SK-N-SH (cell line): ENCODE results near the gene LRRC49. TPM values are rescaled to one million over a fixed set of nuclear protein-coding genes. Genes with fewer than 3 reads are reported as not detected.

ENCODE experiments used
- CTCF ChIA-PET: fragments of 300-600, 350-600 bp; formaldehyde crosslinking; extraction: SDS; loops from one replicate; lab custom pipeline; 2021; lab: Yijun Ruan, JAX
- POLR2A ChIA-PET: fragments of 350-600 bp; sonication (Branson Sonifier 250); formaldehyde crosslinking; extraction: SDS; loops from one replicate; lab custom pipeline; 2020; ENCODE audit warnings: antibody characterized with exemption, inconsistent platforms; lab: Yijun Ruan, JAX
- DNase-seq: peaks from one replicate; pipeline ENCODE4 v3.0.0; 2012
- H2AFZ ChIP-seq: fragments of 200-600 bp; sonication (generic); 2 replicates; pipeline ENCODE4 v1.8.1; 2016; ENCODE audit warnings: antibody characterized with exemption, mild to moderate bottlenecking, low read depth
- H3F3A ChIP-seq: fragments of 200-600 bp; sonication (generic); replicated peaks from 2 replicates; pipeline ENCODE3; 2016; ENCODE audit warnings: antibody characterized with exemption, mild to moderate bottlenecking; ENCODE audit not compliant: insufficient read depth
- H3K27ac ChIP-seq, 2 experiments: fragments of 200-500 bp in 1 of 2; fragments of 200-600 bp in 1 of 2; sonication (Bioruptor generic) in 1 of 2; sonication (generic), shearing (Covaris generic) in 1 of 2; 2 replicates each; pipeline versions ENCODE4 v1.5.1 to v1.6.1; 2014 to 2016; ENCODE audit warnings: low read depth in 2 of 2, inconsistent platforms in 1 of 2, low read length in 1 of 2, mild to moderate bottlenecking in 1 of 2, mixed read lengths in 1 of 2
- H3K27me3 ChIP-seq: fragments of 200-600 bp; sonication (generic), shearing (Covaris generic); 2 replicates; pipeline ENCODE4 v1.6.1; 2016; ENCODE audit warnings: mixed run types; ENCODE audit not compliant: insufficient read depth
- H3K36me3 ChIP-seq, 2 experiments: fragments of 200-500 bp in 1 of 2; fragments of 200-600 bp in 1 of 2; sonication (Bioruptor generic) in 1 of 2; sonication (generic) in 1 of 2; replicated peaks in 1 of 2; 2 replicates each; pipeline versions ENCODE3 to v1.5.1; 2014 to 2016; ENCODE audit warnings: low read length in 1 of 2, mild to moderate bottlenecking in 1 of 2; ENCODE audit not compliant: insufficient read depth in 2 of 2, control insufficient read depth in 1 of 2
- H3K4me1 ChIP-seq, 2 experiments: fragments of 200-500 bp in 1 of 2; fragments of 200-600 bp in 1 of 2; sonication (Bioruptor generic) in 1 of 2; sonication (generic), shearing (Covaris generic) in 1 of 2; 2 replicates each; pipeline versions ENCODE4 v1.5.1 to v1.6.1; 2014 to 2016; ENCODE audit warnings: low read depth in 1 of 2, low read length in 1 of 2, mixed run types in 1 of 2; ENCODE audit not compliant: insufficient read depth in 2 of 2, control insufficient read depth in 1 of 2
- H3K4me2 ChIP-seq: fragments of 200-600 bp; sonication (generic), shearing (Covaris generic); 2 replicates; pipeline ENCODE4 v1.6.1; 2017; ENCODE audit warnings: mixed run types
- H3K4me3 ChIP-seq, 2 experiments: fragments of 200-500 bp in 1 of 2; fragments of 200-600 bp in 1 of 2; sonication (Bioruptor generic) in 1 of 2; sonication (generic), shearing (Covaris generic) in 1 of 2; 2 replicates each; pipeline versions ENCODE4 v1.5.1 to v1.8.1; 2014 to 2016; ENCODE audit warnings: low read depth in 2 of 2, inconsistent platforms in 1 of 2, low read length in 1 of 2, mild to moderate bottlenecking in 1 of 2, mixed read lengths in 1 of 2, moderate library complexity in 1 of 2
- H3K79me2 ChIP-seq: fragments of 200-600 bp; sonication (generic); 2 replicates; pipeline ENCODE4 v1.8.1; 2017; ENCODE audit warnings: mild to moderate bottlenecking; ENCODE audit not compliant: insufficient read depth
- H3K9ac ChIP-seq: fragments of 200-600 bp; sonication (generic); 2 replicates; pipeline ENCODE4 v1.6.1; 2017; ENCODE audit warnings: mixed run types
- H3K9me2 ChIP-seq: fragments of 200-600 bp; sonication (generic); 2 replicates; pipeline ENCODE4 v1.6.1; 2017; ENCODE audit warnings: mixed run types
- H3K9me3 ChIP-seq: fragments of 200-600 bp; sonication (generic); 2 replicates; pipeline ENCODE4 v1.6.1; 2017; ENCODE audit warnings: mixed run types, mild to moderate bottlenecking, moderate library complexity
- H4K20me1 ChIP-seq: fragments of 200-600 bp; sonication (generic); 2 replicates; pipeline ENCODE4 v1.6.1; 2017; ENCODE audit warnings: mild to moderate bottlenecking, mixed run types; ENCODE audit not compliant: insufficient read depth
- CHD2 ChIP-seq: fragments of 150-350 bp; IDR thresholded peaks from 2 replicates; pipeline ENCODE4 v1.6.1; 2018; ENCODE audit warnings: low read length; ENCODE audit not compliant: partially characterized antibody
- ELF1 ChIP-seq: IDR thresholded peaks from 2 replicates; pipeline ENCODE4 v1.4.0; 2012
- EZH2phosphoT487 ChIP-seq: fragments of 200-600 bp; sonication (generic); IDR thresholded peaks from 2 replicates; pipeline ENCODE4 v1.6.1; 2017; ENCODE audit warnings: low read depth, mixed run types, mild to moderate bottlenecking, antibody characterized with exemption, moderate library complexity, borderline replicate concordance
- FOSL2 ChIP-seq: IDR thresholded peaks from 2 replicates; pipeline ENCODE4 v1.4.0; 2012; ENCODE audit warnings: low read depth, mild to moderate bottlenecking, moderate library complexity, borderline replicate concordance
- FOXJ3 ChIP-seq: sonication (generic); formaldehyde crosslinking; IDR thresholded peaks from 2 replicates; pipeline ENCODE4 v1.5.1; 2020; ENCODE audit warnings: mild to moderate bottlenecking, missing genetic modification reagents
- FOXM1 ChIP-seq: IDR thresholded peaks from 2 replicates; pipeline ENCODE4 v1.4.0; 2012; ENCODE audit warnings: low read depth, mild to moderate bottlenecking
- GATA2 ChIP-seq: sonication (generic); formaldehyde crosslinking; IDR thresholded peaks from 2 replicates; pipeline ENCODE4 v1.5.0; 2020; ENCODE audit warnings: mild to moderate bottlenecking, missing genetic modification reagents
- JUND ChIP-seq: IDR thresholded peaks from 2 replicates; pipeline ENCODE4 v1.4.0; 2012
- MEF2A ChIP-seq: IDR thresholded peaks from 2 replicates; pipeline ENCODE4 v1.4.0; 2012; ENCODE audit warnings: low read depth, borderline replicate concordance
- NFIC ChIP-seq: IDR thresholded peaks from 2 replicates; pipeline ENCODE4 v1.4.0; 2012; ENCODE audit warnings: borderline replicate concordance
- POLR2AphosphoS5 ChIP-seq: IDR thresholded peaks from 2 replicates; pipeline ENCODE4 v1.6.1; 2012; ENCODE audit warnings: low read depth, low read length
- RCOR1 ChIP-seq: fragments of 150-350 bp; IDR thresholded peaks from 2 replicates; pipeline ENCODE4 v1.6.1; 2017; ENCODE audit warnings: antibody characterized with exemption, low read length
- RXRA ChIP-seq: IDR thresholded peaks from 2 replicates; pipeline ENCODE4 v1.4.0; 2012; ENCODE audit warnings: low read depth, mild to moderate bottlenecking, borderline replicate concordance
- TAF1 ChIP-seq: IDR thresholded peaks from 2 replicates; pipeline ENCODE4 v1.6.1; 2012; ENCODE audit warnings: low read depth, mild to moderate bottlenecking, low read length, moderate library complexity, borderline replicate concordance
- TCF12 ChIP-seq: IDR thresholded peaks from 2 replicates; pipeline ENCODE4 v1.4.0; 2012
- TEAD4 ChIP-seq: IDR thresholded peaks from 2 replicates; pipeline ENCODE4 v1.4.0; 2012; ENCODE audit warnings: mild to moderate bottlenecking, borderline replicate concordance; ENCODE audit not compliant: insufficient read depth
- YY1 ChIP-seq: IDR thresholded peaks from 2 replicates; pipeline ENCODE4 v1.4.0; 2012; ENCODE audit warnings: low read depth, mild to moderate bottlenecking
- WGBS: methylation state at CpG from one replicate; pipeline ENCODE4 v1.1.6; 2017; ENCODE audit warnings: low lambda C conversion rate; 5-methylcytosine and 5-hydroxymethylcytosine counted together
- polyA plus RNA-seq, 3 experiments: library from polyadenylated mRNA; depleted of rRNA; stranded (reverse); fragments of >200 nt; gene quantifications; 2 replicates each; pipeline ENCODE4 v1.2.3, GENCODE V29; 2012
- TF ChIP-seq, protein P1 (sequence below): IDR thresholded peaks from 2 replicates; pipeline ENCODE4 v1.6.1; 2012; ENCODE audit warnings: mild to moderate bottlenecking, low read depth, low read length, moderate library complexity
- TF ChIP-seq, protein P2 (sequence below): fragments of 150-350 bp; IDR thresholded peaks from 2 replicates; pipeline ENCODE4 v1.6.1; 2016; ENCODE audit warnings: mild to moderate bottlenecking, low read depth, low read length

LRRC49 gene
- polyA plus RNA-seq, 1 of the 3 experiments (the other 2 are of a cell fraction), result 7.2 TPM

DNA sequence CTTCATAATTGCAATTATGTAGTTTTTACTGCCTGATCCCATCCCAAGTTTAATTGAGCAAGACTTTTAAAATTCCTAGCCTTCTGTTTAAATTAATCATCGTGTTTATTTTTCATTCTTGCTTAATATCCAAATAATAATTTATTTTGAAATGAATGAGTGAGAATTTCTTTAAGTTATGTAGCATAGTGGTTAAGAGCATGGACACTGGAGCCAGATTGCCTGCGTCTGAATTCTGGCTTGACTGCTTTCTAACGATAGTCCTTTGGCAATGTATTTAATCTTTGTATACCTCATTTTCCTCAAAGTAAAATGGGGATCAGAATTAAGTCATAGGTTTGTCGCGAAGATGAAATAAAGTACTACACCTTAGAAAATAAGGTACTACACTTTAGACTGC lies 71.4 kb downstream of the LRRC49 start:
- POLR2A ChIA-PET, result no interaction called here

DNA sequence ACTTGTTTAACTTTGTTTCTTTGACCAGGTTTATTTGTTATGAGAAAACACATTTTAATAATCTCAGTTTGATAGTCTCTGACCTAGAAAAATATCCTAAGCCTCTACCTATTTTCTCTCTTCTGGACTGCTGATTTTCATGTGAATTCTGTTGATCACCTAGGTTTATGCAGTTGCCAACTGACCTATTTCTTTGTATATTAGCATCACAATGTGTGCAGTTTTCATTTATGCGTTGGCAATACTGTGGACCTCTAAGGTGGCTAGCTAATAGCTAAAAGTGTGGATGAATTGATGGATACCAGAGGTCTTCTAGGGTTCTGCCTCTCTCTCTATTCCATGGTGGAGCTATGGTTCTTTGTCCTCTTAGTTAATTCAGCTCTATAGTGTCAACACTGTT lies 72.1 kb downstream of the LRRC49 start:
- DNase-seq, result no peak
- peaks cover 3 to 9% of the 10 kb centered on the region in 2 experiments for H3K36me3 ChIP-seq
- H3F3A ChIP-seq, result no peaks in the 10 kb centered on the region
- no peaks in the 10 kb centered on the region for H3K9me2 ChIP-seq
- H3K4me3 ChIP-seq, result no peak overlapping the region
- no peaks in the 10 kb centered on the region for H3K79me2 ChIP-seq
- H3K4me2 ChIP-seq, result no peak overlapping the region
- no peaks in the 10 kb centered on the region for H4K20me1 ChIP-seq
- no peak overlapping the region for H3K27ac ChIP-seq
- no peaks in the 10 kb centered on the region for H3K27me3 ChIP-seq
- ChIA-PET CTCF (interaction anchor here (1.0 kb wide), 1 partner anchor 139 kb away, joined by 3 read pairs; no protein-coding TSS in a partner anchor), POLR2A (no interaction called here)
- no peak overlapping the region for H2AFZ ChIP-seq
- WGBS, result 96% methylated on average over 1 of the region's 1 CpG
- no peak overlapping the region for H3K9ac ChIP-seq
- H3K4me1 ChIP-seq, result no peaks in the 10 kb centered on the region
- H3K9me3 ChIP-seq, result no peaks in the 10 kb centered on the region
- TF ChIP-seq JUND (no peak), YY1 (no peak), FOXJ3 (CRISPR knock-in tag) (no peak), EZH2phosphoT487 (no peak), RXRA (no peak), FOSL2 (no peak), MEF2A (no peak), TAF1 (no peak), GATA2 (CRISPR knock-in tag) (no peak), TEAD4 (no peak)
- TF ChIP-seq, protein P1, sequence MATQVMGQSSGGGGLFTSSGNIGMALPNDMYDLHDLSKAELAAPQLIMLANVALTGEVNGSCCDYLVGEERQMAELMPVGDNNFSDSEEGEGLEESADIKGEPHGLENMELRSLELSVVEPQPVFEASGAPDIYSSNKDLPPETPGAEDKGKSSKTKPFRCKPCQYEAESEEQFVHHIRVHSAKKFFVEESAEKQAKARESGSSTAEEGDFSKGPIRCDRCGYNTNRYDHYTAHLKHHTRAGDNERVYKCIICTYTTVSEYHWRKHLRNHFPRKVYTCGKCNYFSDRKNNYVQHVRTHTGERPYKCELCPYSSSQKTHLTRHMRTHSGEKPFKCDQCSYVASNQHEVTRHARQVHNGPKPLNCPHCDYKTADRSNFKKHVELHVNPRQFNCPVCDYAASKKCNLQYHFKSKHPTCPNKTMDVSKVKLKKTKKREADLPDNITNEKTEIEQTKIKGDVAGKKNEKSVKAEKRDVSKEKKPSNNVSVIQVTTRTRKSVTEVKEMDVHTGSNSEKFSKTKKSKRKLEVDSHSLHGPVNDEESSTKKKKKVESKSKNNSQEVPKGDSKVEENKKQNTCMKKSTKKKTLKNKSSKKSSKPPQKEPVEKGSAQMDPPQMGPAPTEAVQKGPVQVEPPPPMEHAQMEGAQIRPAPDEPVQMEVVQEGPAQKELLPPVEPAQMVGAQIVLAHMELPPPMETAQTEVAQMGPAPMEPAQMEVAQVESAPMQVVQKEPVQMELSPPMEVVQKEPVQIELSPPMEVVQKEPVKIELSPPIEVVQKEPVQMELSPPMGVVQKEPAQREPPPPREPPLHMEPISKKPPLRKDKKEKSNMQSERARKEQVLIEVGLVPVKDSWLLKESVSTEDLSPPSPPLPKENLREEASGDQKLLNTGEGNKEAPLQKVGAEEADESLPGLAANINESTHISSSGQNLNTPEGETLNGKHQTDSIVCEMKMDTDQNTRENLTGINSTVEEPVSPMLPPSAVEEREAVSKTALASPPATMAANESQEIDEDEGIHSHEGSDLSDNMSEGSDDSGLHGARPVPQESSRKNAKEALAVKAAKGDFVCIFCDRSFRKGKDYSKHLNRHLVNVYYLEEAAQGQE, result no peak

More for the DNA sequence above, 71.4 kb downstream of the LRRC49 start:
- H4K20me1 ChIP-seq, result no peaks in the 10 kb centered on the region
- no peaks in the 10 kb centered on the region for H3K79me2 ChIP-seq
- no peaks in the 10 kb centered on the region for H3K9me3 ChIP-seq
- H3K27me3 ChIP-seq, result no peaks in the 10 kb centered on the region
- H3K4me1 ChIP-seq, result no peaks in the 10 kb centered on the region
- no peak overlapping the region for H3K9ac ChIP-seq
- no peaks in the 10 kb centered on the region for H3F3A ChIP-seq
- 91% methylated on average over 5 of the region's 5 CpGs for WGBS
- TF ChIP-seq CHD2 (no peak), RCOR1 (no peak), FOXM1 (no peak), NFIC (no peak), TCF12 (no peak), RXRA (no peak), POLR2AphosphoS5 (no peak), JUND (no peak), GATA2 (CRISPR knock-in tag) (no peak), ELF1 (no peak), FOXJ3 (CRISPR knock-in tag) (no peak), YY1 (no peak)
- TF ChIP-seq, protein P1, result no peak
- TF ChIP-seq, protein P2, sequence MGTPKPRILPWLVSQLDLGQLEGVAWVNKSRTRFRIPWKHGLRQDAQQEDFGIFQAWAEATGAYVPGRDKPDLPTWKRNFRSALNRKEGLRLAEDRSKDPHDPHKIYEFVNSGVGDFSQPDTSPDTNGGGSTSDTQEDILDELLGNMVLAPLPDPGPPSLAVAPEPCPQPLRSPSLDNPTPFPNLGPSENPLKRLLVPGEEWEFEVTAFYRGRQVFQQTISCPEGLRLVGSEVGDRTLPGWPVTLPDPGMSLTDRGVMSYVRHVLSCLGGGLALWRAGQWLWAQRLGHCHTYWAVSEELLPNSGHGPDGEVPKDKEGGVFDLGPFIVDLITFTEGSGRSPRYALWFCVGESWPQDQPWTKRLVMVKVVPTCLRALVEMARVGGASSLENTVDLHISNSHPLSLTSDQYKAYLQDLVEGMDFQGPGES, result no peak
- no peak overlapping the region for H3K4me2 ChIP-seq
- DNase-seq, result no peak
- no peaks in the 10 kb centered on the region for H3K9me2 ChIP-seq
- peaks cover 3 to 6% of the 10 kb centered on the region in 2 experiments for H3K36me3 ChIP-seq
- H2AFZ ChIP-seq, result no peak overlapping the region
- CTCF ChIA-PET, result no interaction called here
- no peak overlapping the region for H3K27ac ChIP-seq
- H3K4me3 ChIP-seq, result no peak overlapping the region
